MM.1S (cell line): ENCODE results near the gene RNF212.

ENCODE experiments used
- DNase-seq: peaks from one replicate; pipeline ENCODE4 v3.0.0-alpha.2; 2015
- H2AFZ ChIP-seq: fragments of 300-600 bp; sonication (generic); 2 replicates; pipeline ENCODE4 v1.6.0; 2016; ENCODE audit warnings: antibody characterized with exemption, low read length
- H3F3A ChIP-seq: fragments of 300-600 bp; sonication (generic); 2 replicates; pipeline ENCODE4 v1.6.1; 2016; ENCODE audit warnings: mild to moderate bottlenecking, antibody characterized with exemption, low read length, moderate library complexity, mixed read lengths; ENCODE audit not compliant: insufficient read depth
- H3K27ac ChIP-seq: fragments of 300-600 bp; sonication (generic); 2 replicates; pipeline ENCODE4 v1.5.1; 2016; ENCODE audit warnings: mild to moderate bottlenecking, low read length
- H3K27me3 ChIP-seq: fragments of 300-600 bp; sonication (generic); replicated peaks from 2 replicates; pipeline ENCODE4 v1.6.0; 2016; ENCODE audit warnings: low read length; ENCODE audit not compliant: insufficient read depth
- H3K36me3 ChIP-seq: fragments of 300-600 bp; sonication (generic); replicated peaks from 2 replicates; pipeline ENCODE4 v1.6.1; 2016; ENCODE audit warnings: mild to moderate bottlenecking, low read length, mixed read lengths; ENCODE audit not compliant: insufficient read depth
- H3K4me1 ChIP-seq: fragments of 300-600 bp; sonication (generic); 2 replicates; pipeline ENCODE4 v1.6.1; 2016; ENCODE audit warnings: low read length, mixed read lengths
- H3K4me2 ChIP-seq: fragments of 300-600 bp; sonication (generic); 2 replicates; pipeline ENCODE4 v1.6.0; 2016; ENCODE audit warnings: low read depth, low read length
- H3K4me3 ChIP-seq: fragments of 300-600 bp; sonication (generic); 2 replicates; pipeline ENCODE4 v1.5.1; 2016; ENCODE audit warnings: low read length, mixed read lengths
- H3K79me2 ChIP-seq: fragments of 300-600 bp; sonication (generic); 2 replicates; pipeline ENCODE4 v1.6.1; 2016; ENCODE audit warnings: mixed run types, low read length, mixed read lengths
- H3K9ac ChIP-seq: fragments of 300-600 bp; sonication (generic); 2 replicates; pipeline ENCODE4 v1.6.1; 2016; ENCODE audit warnings: low read length, mixed read lengths
- H3K9me2 ChIP-seq: fragments of 300-600 bp; sonication (generic); replicated peaks from 2 replicates; pipeline ENCODE4 v1.6.1; 2016; ENCODE audit warnings: mild to moderate bottlenecking, low read length, mixed read lengths; ENCODE audit not compliant: insufficient read depth
- H3K9me3 ChIP-seq: fragments of 300-600 bp; sonication (generic); replicated peaks from 2 replicates; pipeline ENCODE4 v1.6.1; 2016; ENCODE audit warnings: mild to moderate bottlenecking, low read length, mixed read lengths; ENCODE audit not compliant: insufficient read depth
- H4K20me1 ChIP-seq: fragments of 300-600 bp; sonication (generic); 2 replicates; pipeline ENCODE4 v1.6.1; 2016; ENCODE audit warnings: mild to moderate bottlenecking, low read length, moderate library complexity, mixed read lengths; ENCODE audit not compliant: insufficient read depth
- CTCF ChIP-seq: fragments of 300-600 bp; sonication (generic); IDR thresholded peaks from 2 replicates; pipeline ENCODE4 v1.5.1; 2016; ENCODE audit warnings: antibody characterized with exemption, low read length, mixed read lengths
- EZH2 ChIP-seq: fragments of 300-600 bp; sonication (generic); optimal IDR thresholded peaks from 2 replicates; pipeline ENCODE3; 2017; ENCODE audit warnings: low read depth, mild to moderate bottlenecking, antibody characterized with exemption, low read length, mixed read lengths
- EZH2phosphoT487 ChIP-seq: fragments of 300-600 bp; sonication (generic); IDR thresholded peaks from 2 replicates; pipeline ENCODE4 v1.6.1; 2018; ENCODE audit warnings: antibody characterized with exemption, low read length

Gene RNF212

DNA sequence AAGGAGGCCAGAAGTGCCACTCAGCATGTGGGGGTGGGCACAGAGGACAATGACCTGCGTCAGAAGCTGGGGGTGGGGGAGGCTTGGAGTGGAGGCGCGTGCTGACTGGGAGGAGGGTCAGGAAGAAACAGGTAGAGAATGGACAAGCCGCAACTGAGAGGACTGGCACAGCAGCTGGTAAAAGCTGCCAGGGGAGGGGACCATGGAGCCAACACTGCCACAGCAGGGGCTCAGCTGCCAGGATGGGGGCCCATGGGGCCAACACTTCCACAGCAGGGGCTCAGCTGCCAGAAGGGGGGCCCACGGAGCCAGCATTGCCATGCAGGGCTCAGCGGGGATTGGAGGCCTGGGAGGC, 19.1 kb downstream of the RNF212 start:
- H3K4me2 ChIP-seq, result no peak overlapping the region
- no peaks in the 10 kb centered on the region for H3F3A ChIP-seq
- no peak overlapping the region for H3K4me3 ChIP-seq
- TF ChIP-seq EZH2 (no peak), EZH2phosphoT487 (no peak), CTCF (no peak)
- no peaks in the 10 kb centered on the region for H3K36me3 ChIP-seq
- no peaks in the 10 kb centered on the region for H3K9me3 ChIP-seq
- no peak overlapping the region for H3K27ac ChIP-seq
- H2AFZ ChIP-seq, result no peak overlapping the region
- no peaks in the 10 kb centered on the region for H3K27me3 ChIP-seq
- H3K9ac ChIP-seq, result no peak overlapping the region
- H3K79me2 ChIP-seq, result no peaks in the 10 kb centered on the region
- no peak for DNase-seq
- H3K4me1 ChIP-seq, result no peaks in the 10 kb centered on the region
- no peaks in the 10 kb centered on the region for H3K9me2 ChIP-seq
- H4K20me1 ChIP-seq, result no peaks in the 10 kb centered on the region

- Histone ChIP-seq H3K9ac (no peak overlapping the region), H3K27ac (no peak overlapping the region), H3K79me2 (no peaks in the 10 kb centered on the region), H3K4me1 (no peaks in the 10 kb centered on the region), H3K36me3 (no peaks in the 10 kb centered on the region), H3K4me2 (no peak overlapping the region), H3K4me3 (no peak overlapping the region), H3K9me2 (no peaks in the 10 kb centered on the region), H4K20me1 (no peaks in the 10 kb centered on the region), H3F3A (no peaks in the 10 kb centered on the region), H3K27me3 (no peaks in the 10 kb centered on the region), H2AFZ (no peak overlapping the region), H3K9me3 (no peaks in the 10 kb centered on the region)
- no peak for DNase-seq
- no peak for TF ChIP-seq EZH2phosphoT487
- TF ChIP-seq EZH2, result no peak
- TF ChIP-seq CTCF, result no peak
Measured at GRCh38 chr4:1093391-1094335, 19.7 kb downstream of the RNF212 start.

DNA sequence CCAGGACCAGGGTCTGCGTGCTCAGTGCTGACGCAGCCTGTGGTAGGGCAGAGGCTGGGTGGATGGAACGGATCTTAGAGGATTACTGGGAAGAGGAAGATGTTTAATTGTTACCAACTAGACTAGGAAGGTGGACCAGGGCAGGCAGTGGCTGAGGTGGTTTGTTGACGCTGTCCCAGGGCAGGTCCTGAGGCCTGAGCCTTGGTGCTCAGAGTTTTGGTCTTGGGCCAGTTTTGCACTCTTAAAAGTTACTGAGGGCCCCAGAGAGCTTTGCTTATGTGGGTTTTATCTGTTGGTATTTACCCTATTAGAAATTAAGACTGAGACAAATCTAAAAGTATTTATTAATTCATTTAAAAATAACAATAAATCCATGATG, 20.4 kb downstream of the RNF212 start:
- H3K4me2 ChIP-seq, result no peak overlapping the region
- no peaks in the 10 kb centered on the region for H3K79me2 ChIP-seq
- H3K9me3 ChIP-seq, result no peaks in the 10 kb centered on the region
- H2AFZ ChIP-seq, result no peak overlapping the region
- no peak overlapping the region for H3K4me3 ChIP-seq
- no peak overlapping the region for H3K27ac ChIP-seq
- H3K27me3 ChIP-seq, result no peaks in the 10 kb centered on the region
- DNase-seq, result no peak
- H3K4me1 ChIP-seq, result no peaks in the 10 kb centered on the region
- no peaks in the 10 kb centered on the region for H3K36me3 ChIP-seq
- H3K9ac ChIP-seq, result no peak overlapping the region
- H3F3A ChIP-seq, result no peaks in the 10 kb centered on the region
- H3K9me2 ChIP-seq, result no peaks in the 10 kb centered on the region
- no peak for TF ChIP-seq EZH2
- TF ChIP-seq EZH2phosphoT487, result no peak
- TF ChIP-seq CTCF, result no peak
- H4K20me1 ChIP-seq, result no peaks in the 10 kb centered on the region
